ENCODE measurements around the gene DRGX. TPM values are rescaled to one million over a fixed set of nuclear protein-coding genes. Genes with fewer than 3 reads are reported as not detected.

The DRGX gene
- polyA plus RNA-seq, 1 donor from 2014 or later = not detected

GRCh38 chr10:49327036-49327813 lies 68.7 kb downstream of the DRGX start:
- H3F3A ChIP-seq (ENCODE audit: insufficient read depth, low read length, poor library complexity, severe bottlenecking) = no peaks in the 10 kb centered on the region
- no peak overlapping the region for H3K9ac ChIP-seq (ENCODE audit: low read length)
- H4K20me1 ChIP-seq (ENCODE audit: insufficient read depth) = no peaks in the 10 kb centered on the region
- no peak overlapping the region for H3K4me3 ChIP-seq (ENCODE audit: low read length)
- H3K79me2 ChIP-seq (replicated peaks; ENCODE audit: insufficient read depth, low read length) = no peaks in the 10 kb centered on the region
- no peaks in the 10 kb centered on the region for H3K9me3 ChIP-seq (ENCODE audit: low read length)
- H3K27ac ChIP-seq (ENCODE audit: low read length) = no peak overlapping the region
- no peaks in the 10 kb centered on the region for H3K27me3 ChIP-seq (ENCODE audit: insufficient read depth, low read depth, low read length)
- H3K36me3 ChIP-seq (ENCODE audit: insufficient read depth, low read length) = no peaks in the 10 kb centered on the region
- H3K9me2 ChIP-seq (ENCODE audit: insufficient read depth, low read length) = no peaks in the 10 kb centered on the region
- TF ChIP-seq POLR2AphosphoS5 (IDR thresholded peaks at IDR 0.05) (no peak), TAF1 (IDR thresholded peaks at IDR 0.05; ENCODE audit: low read depth) (no peak), REST (IDR thresholded peaks at IDR 0.05; ENCODE audit: borderline replicate concordance) (no peak), SMC3 (conservative IDR thresholded peaks at IDR 0.05; ENCODE audit: poor library complexity) (no peak), MXI1 (conservative IDR thresholded peaks at IDR 0.05; ENCODE audit: poor library complexity, severe bottlenecking) (no peak), EZH2 (IDR thresholded peaks at IDR 0.05; ENCODE audit: borderline replicate concordance, insufficient read depth, low read length, poor library complexity, severe bottlenecking) (no peak), EP300 (conservative IDR thresholded peaks at IDR 0.05; ENCODE audit: poor library complexity, severe bottlenecking) (no peak), CTCF (IDR thresholded peaks at IDR 0.05; ENCODE audit: poor library complexity, severe bottlenecking) (no peak), RAD21 (conservative IDR thresholded peaks at IDR 0.05) (no peak)
- H3K4me2 ChIP-seq (ENCODE audit: low read length) = no peak overlapping the region
- no peak overlapping the region for H2AFZ ChIP-seq (ENCODE audit: low read depth, low read length)

- H3F3A ChIP-seq (ENCODE audit: insufficient read depth, low read length, poor library complexity, severe bottlenecking) = no peaks in the 10 kb centered on the region
- no peak overlapping the region for H3K4me2 ChIP-seq (ENCODE audit: low read length)
- H3K9ac ChIP-seq (ENCODE audit: low read length) = no peak overlapping the region
- no peaks in the 10 kb centered on the region for H4K20me1 ChIP-seq (ENCODE audit: insufficient read depth)
- H3K79me2 ChIP-seq (replicated peaks; ENCODE audit: insufficient read depth, low read length) = no peaks in the 10 kb centered on the region
- no peak overlapping the region for H3K27ac ChIP-seq (ENCODE audit: low read length)
- no peaks in the 10 kb centered on the region for H3K9me2 ChIP-seq (ENCODE audit: insufficient read depth, low read length)
- TF ChIP-seq EZH2 (IDR thresholded peaks at IDR 0.05; ENCODE audit: borderline replicate concordance, insufficient read depth, low read length, poor library complexity, severe bottlenecking) (no peak), MXI1 (conservative IDR thresholded peaks at IDR 0.05; ENCODE audit: poor library complexity, severe bottlenecking) (no peak), EP300 (conservative IDR thresholded peaks at IDR 0.05; ENCODE audit: poor library complexity, severe bottlenecking) (no peak), TAF1 (IDR thresholded peaks at IDR 0.05; ENCODE audit: low read depth) (no peak), REST (IDR thresholded peaks at IDR 0.05; ENCODE audit: borderline replicate concordance) (no peak), RAD21 (conservative IDR thresholded peaks at IDR 0.05) (no peak), POLR2AphosphoS5 (IDR thresholded peaks at IDR 0.05) (no peak), CTCF (IDR thresholded peaks at IDR 0.05; ENCODE audit: poor library complexity, severe bottlenecking) (no peak), SMC3 (conservative IDR thresholded peaks at IDR 0.05; ENCODE audit: poor library complexity) (no peak)
- H3K36me3 ChIP-seq (ENCODE audit: insufficient read depth, low read length) = no peaks in the 10 kb centered on the region
- H3K27me3 ChIP-seq (ENCODE audit: insufficient read depth, low read depth, low read length) = no peaks in the 10 kb centered on the region
- H3K9me3 ChIP-seq (ENCODE audit: low read length) = no peaks in the 10 kb centered on the region
- H3K4me3 ChIP-seq (ENCODE audit: low read length) = no peak overlapping the region
- H2AFZ ChIP-seq (ENCODE audit: low read depth, low read length) = no peak overlapping the region
Observed at GRCh38 chr10:49325916-49326783, 69.7 kb downstream of the DRGX start.
